T-cell (primary cell): ENCODE data around the gene DNM3. TPM values are rescaled to one million over a fixed set of nuclear protein-coding genes. Genes with fewer than 3 reads are reported as not detected.
A peak's percentile ranks its signal among the peaks of the same experiment; 100 is the strongest.

Experiments
- ATAC-seq, 4 experiments: fragments of 200-7000 bp in 3 of 4; fragments of 150-1000 bp in 1 of 4; cut with Tn5 transposase; replicated peaks in 1 of 4; 1 replicate in 3 of 4; 2 replicates in 1 of 4; pipeline ENCODE4 v1.10.0; 2021; ENCODE audit warnings: moderate library complexity in 3 of 4, mild to moderate bottlenecking in 2 of 4, moderate number of reproducible peaks in 1 of 4
- CTCF ChIA-PET, 2 donors: fragments of 300-600 bp; sonication (Branson Sonifier 250); formaldehyde crosslinking; loops; one replicate each; lab custom pipeline; 2022; ENCODE audit warnings: antibody characterized with exemption in 2 of 2; lab: Charles Lee
- POLR2A ChIA-PET, 2 donors: fragments of 300-600 bp; sonication (Branson Sonifier 250); formaldehyde crosslinking; loops; one replicate each; lab custom pipeline; 2022; ENCODE audit warnings: antibody characterized with exemption in 2 of 2; lab: Charles Lee
- DNase-seq, 35 experiments: peaks; one replicate each; pipeline versions ENCODE4 v3.0.0 to v3.0.0-alpha.2; 2013 to 2023
- H3K27ac ChIP-seq: one replicate; pipeline ENCODE4 v1.5.1; 2013; ENCODE audit warnings: low read length
- H3K27me3 ChIP-seq, 2 experiments: replicated peaks in 1 of 2; 1 replicate in 1 of 2; 2 replicates in 1 of 2; pipeline versions ENCODE4 v1.6.1 to v1.7.0; 2013; ENCODE audit warnings: low read length in 1 of 2, mixed read lengths in 1 of 2; ENCODE audit not compliant: control insufficient read depth in 2 of 2, insufficient read depth in 2 of 2; ENCODE audit errors: extremely low read depth in 1 of 2
- H3K36me3 ChIP-seq, 2 donors: 1 replicate in 1 of 2; 2 replicates in 1 of 2; pipeline versions ENCODE4 v1.6.1 to v1.7.0; 2013; ENCODE audit warnings: low read length in 1 of 2; ENCODE audit not compliant: control insufficient read depth in 2 of 2, insufficient read depth in 1 of 2; ENCODE audit errors: extremely low read depth in 1 of 2
- H3K4me1 ChIP-seq, 2 experiments: 1 replicate in 1 of 2; 2 replicates in 1 of 2; pipeline versions ENCODE4 v1.6.1 to v1.7.0; 2013; ENCODE audit warnings: low read length in 2 of 2, mixed read lengths in 1 of 2; ENCODE audit not compliant: insufficient read depth in 2 of 2, control insufficient read depth in 1 of 2; ENCODE audit errors: extremely low read depth in 1 of 2
- H3K4me3 ChIP-seq, 2 donors: 1 replicate in 1 of 2; 2 replicates in 1 of 2; pipeline versions ENCODE4 v1.5.1 to v1.7.0; 2013; ENCODE audit warnings: mild to moderate bottlenecking in 2 of 2, low read length in 1 of 2, moderate library complexity in 1 of 2; ENCODE audit not compliant: control insufficient read depth in 1 of 2; ENCODE audit errors: extremely low read depth in 1 of 2
- H3K9me3 ChIP-seq: 2 replicates; pipeline ENCODE4 v1.7.0; 2013
- H3K27ac Mint-ChIP-seq, 2 donors: one replicate each; pipeline ENCODE4 v1.8.0; 2020 to 2021; ENCODE audit warnings: mild to moderate bottlenecking in 2 of 2, mixed read lengths in 2 of 2
- H3K27me3 Mint-ChIP-seq, 2 donors: one replicate each; pipeline ENCODE4 v1.8.0; 2021 to 2022; ENCODE audit warnings: mixed read lengths in 2 of 2
- H3K36me3 Mint-ChIP-seq: one replicate; pipeline ENCODE4 v1.8.0; 2021; ENCODE audit warnings: mixed read lengths
- H3K4me1 Mint-ChIP-seq, 3 donors: one replicate each; pipeline ENCODE4 v1.8.0; 2020 to 2022; ENCODE audit warnings: mixed read lengths in 3 of 3, mild to moderate bottlenecking in 1 of 3
- H3K4me3 Mint-ChIP-seq, 3 donors: one replicate each; pipeline ENCODE4 v1.8.0; 2020 to 2022; ENCODE audit warnings: mild to moderate bottlenecking in 3 of 3, mixed read lengths in 3 of 3, moderate library complexity in 3 of 3
- H3K9me3 Mint-ChIP-seq, 3 donors: one replicate each; pipeline ENCODE4 v1.8.0; 2020 to 2022; ENCODE audit warnings: mixed read lengths in 3 of 3
- WGBS: methylation state at CpG from one replicate; pipeline ENCODE4 v1.1.5; 2013; ENCODE audit warnings: missing lambda C conversion rate; ENCODE audit not compliant: insufficient coverage; 5-methylcytosine and 5-hydroxymethylcytosine counted together
- total RNA-seq, 35 experiments: library from RNA in 6 of 35; stranded (reverse) in 6 of 35; fragments of 120-200 nt in 1 of 35; gene quantifications; one replicate each; pipeline versions ENCODE4 v1.2.1 to v1.2.4 and lab custom pipeline; 2013 to 2026

Gene DNM3
- total RNA-seq, 5 donors from 2014 or later (not counting 1 experiment from before 2014, with no cell fraction given) = 2.0 to 2.8 (median 2.4) TPM

GRCh38 chr1:171998711-171999110 lies 157.4 kb downstream of the DNM3 start:
- Histone ChIP-seq H3K9me3 (no peaks in the 10 kb centered on the region), H3K27me3 (no peaks in the 10 kb centered on the region), H3K27ac (no peak overlapping the region), H3K36me3 (no peaks in the 10 kb centered on the region), H3K4me1 (no peaks in the 10 kb centered on the region), H3K4me3 (no peak overlapping the region)
- Mint-ChIP-seq H3K36me3 (no peaks in the 10 kb centered on the region), H3K4me3 (no peak overlapping the region), H3K9me3 (no peaks in the 10 kb centered on the region), H3K27ac (no peak overlapping the region), H3K4me1 (no peaks in the 10 kb centered on the region), H3K27me3 (no peaks in the 10 kb centered on the region)
- DNase-seq (no peak), ATAC-seq (no peak)
- ChIA-PET CTCF (no interaction called here), POLR2A (no interaction called here)
- WGBS = 97% methylated on average over 2 of the region's 2 CpGs

DNA sequence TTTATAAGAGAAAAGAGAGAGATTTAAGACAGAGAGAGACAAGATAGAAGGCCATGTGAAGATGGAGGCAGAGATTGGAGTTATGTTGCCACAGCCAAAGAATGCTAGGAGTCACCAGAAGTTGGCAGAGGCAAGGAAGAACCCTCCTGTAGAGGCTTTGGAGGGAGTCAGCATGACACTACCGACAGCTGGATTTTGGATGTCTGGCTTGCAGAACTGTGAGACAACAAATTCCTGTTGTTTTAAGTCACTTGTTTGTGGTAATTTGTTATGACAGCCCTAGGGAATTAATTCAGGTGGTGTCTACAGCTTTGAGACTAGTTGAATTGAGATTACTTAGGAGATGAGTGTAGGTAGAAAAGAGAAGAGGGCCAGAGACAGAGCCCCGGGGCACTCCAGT lies 158.5 kb downstream of the DNM3 start:
- Mint-ChIP-seq H3K27ac (no peak overlapping the region), H3K9me3 (no peaks in the 10 kb centered on the region), H3K4me3 (no peak overlapping the region), H3K27me3 (no peaks in the 10 kb centered on the region), H3K4me1 (peaks cover 0 to 6% (median 3%) of the 10 kb centered on the region in 3 donors), H3K36me3 (no peaks in the 10 kb centered on the region)
- no peak overlapping the region for H3K27ac ChIP-seq
- ChIA-PET POLR2A (no interaction called here), CTCF (interaction anchor here (0.6 to 1.3 kb wide), 4 partner anchors 396 to 1861 kb away, joined by 3 to 5 read pairs (median 3); no protein-coding TSS in a partner anchor)
- H3K9me3 ChIP-seq = no peaks in the 10 kb centered on the region
- H3K4me3 ChIP-seq = no peak overlapping the region
- 89% methylated on average over 2 of the region's 2 CpGs for WGBS
- no peaks in the 10 kb centered on the region for H3K36me3 ChIP-seq
- ATAC-seq = no peak
- H3K27me3 ChIP-seq = no peaks in the 10 kb centered on the region
- DNase-seq = no peak
- H3K4me1 ChIP-seq = no peaks in the 10 kb centered on the region

DNA sequence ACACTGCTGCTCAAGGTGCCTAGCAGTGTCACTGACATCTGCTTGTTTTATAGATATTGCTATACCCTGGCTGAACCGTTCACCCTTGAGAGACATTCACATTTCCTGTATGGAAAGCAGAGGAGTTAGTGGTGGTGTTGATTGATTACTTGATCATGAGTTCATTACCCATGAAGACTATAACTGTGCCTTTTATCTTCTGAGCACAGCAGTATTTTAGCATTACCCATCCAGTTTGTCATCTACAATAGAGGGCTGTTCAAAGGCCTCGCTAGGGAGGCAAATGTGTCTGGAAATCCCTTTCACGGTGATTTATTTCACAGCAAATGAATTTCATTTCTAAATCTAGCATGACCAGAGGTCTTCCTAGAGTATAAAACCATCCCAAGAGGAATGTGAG lies 160.0 kb downstream of the DNM3 start:
- H3K4me1 Mint-ChIP-seq = peaks cover 1 to 7% (median 6%) of the 10 kb centered on the region in 3 donors
- CTCF ChIA-PET = interaction anchor here (1.3 to 1.7 kb wide), 3 partner anchors 20 to 449 kb away, joined by 3 to 4 read pairs (median 3); no protein-coding TSS in a partner anchor
- H3K36me3 ChIP-seq = no peaks in the 10 kb centered on the region
- POLR2A ChIA-PET = no interaction called here
- DNase-seq (no peak), ATAC-seq (no peak)
- no peak overlapping the region for H3K4me3 Mint-ChIP-seq
- no peaks in the 10 kb centered on the region for H3K4me1 ChIP-seq
- no CpG with 5 or more reads among the region's 3 CpGs for WGBS
- H3K27me3 ChIP-seq = no peaks in the 10 kb centered on the region
- H3K27ac Mint-ChIP-seq = no peak overlapping the region
- H3K4me3 ChIP-seq = no peak overlapping the region
- no peaks in the 10 kb centered on the region for H3K27me3 Mint-ChIP-seq
- no peaks in the 10 kb centered on the region for H3K9me3 Mint-ChIP-seq
- no peak overlapping the region for H3K27ac ChIP-seq
- no peaks in the 10 kb centered on the region for H3K36me3 Mint-ChIP-seq
- no peaks in the 10 kb centered on the region for H3K9me3 ChIP-seq

GRCh38 chr1:172002725-172003345 lies 161.5 kb downstream of the DNM3 start:
- ChIA-PET POLR2A (interaction anchor here (0.5 to 0.6 kb wide), 2 partner anchors 344 to 440 kb away, joined by 3 to 9 read pairs; no protein-coding TSS in a partner anchor), CTCF (interaction anchor here (0.5 to 3.5 kb wide), 30 partner anchors 9 to 608 kb away, joined by 3 to 44 read pairs (median 4); partner anchors contain the start of genes C1orf105 (in 1 of the 2) and PIGC (in 1 of the 2))
- Histone ChIP-seq H3K27ac (no peak overlapping the region), H3K4me1 (no peaks in the 10 kb centered on the region), H3K36me3 (no peaks in the 10 kb centered on the region), H3K9me3 (no peaks in the 10 kb centered on the region), H3K27me3 (no peaks in the 10 kb centered on the region), H3K4me3 (no peak overlapping the region)
- ATAC-seq (peak in 1 of 4 experiments; percentile 32), DNase-seq (peak in 17 of 35 experiments; percentile 1 to 62 (median 11))
- Mint-ChIP-seq H3K27ac (no peak overlapping the region), H3K4me1 (peaks cover 6 to 11% (median 11%) of the 10 kb centered on the region in 3 donors), H3K4me3 (no peak overlapping the region), H3K9me3 (no peaks in the 10 kb centered on the region), H3K36me3 (no peaks in the 10 kb centered on the region), H3K27me3 (no peaks in the 10 kb centered on the region)
- 0% methylated on average over 1 of the region's 3 CpGs for WGBS

DNA sequence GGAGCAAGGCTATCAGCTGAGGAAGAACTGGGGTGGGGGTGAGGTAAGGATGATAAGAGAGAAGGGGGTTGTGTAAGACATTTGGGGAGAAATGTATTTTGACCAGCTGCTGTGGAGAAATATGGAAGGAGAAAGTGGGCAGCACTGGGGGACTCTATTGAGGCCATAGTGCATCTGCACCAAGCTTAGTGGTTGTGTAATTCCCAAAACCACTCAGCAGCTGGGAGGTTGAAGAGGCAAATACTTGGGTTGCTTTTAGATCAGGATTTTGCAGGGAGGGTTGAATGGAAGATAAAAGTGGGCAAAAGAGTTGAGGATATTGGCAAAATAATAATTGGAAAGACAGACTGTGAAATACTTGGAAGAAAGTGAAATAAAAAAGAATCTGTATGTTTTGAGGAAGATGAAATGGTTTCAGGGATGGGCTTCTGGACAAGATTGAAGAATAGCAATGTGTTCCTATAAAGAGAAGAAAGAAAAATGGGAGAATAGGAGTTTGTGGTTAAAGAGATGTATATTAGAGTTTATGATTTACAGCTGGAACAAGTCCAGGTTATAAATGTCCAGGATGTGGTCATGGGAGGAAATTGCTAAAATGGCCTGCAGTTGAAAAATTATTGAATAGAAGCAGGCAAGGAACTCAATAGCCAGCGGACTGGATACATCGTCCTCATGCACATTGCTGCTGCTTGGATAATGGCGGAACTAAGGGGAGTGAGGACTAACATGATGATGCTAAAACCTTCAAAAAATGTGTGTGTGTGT lies 162.7 kb downstream of the DNM3 start:
- DNase-seq (no peak), ATAC-seq (no peak)
- ChIA-PET CTCF (interaction anchor here (0.5 to 3.5 kb wide), 10 partner anchors 18 to 1211 kb away, joined by 3 to 44 read pairs (median 4); partner anchors contain the start of gene PIGC (in 1 of the 2)), POLR2A (no interaction called here)
- Histone ChIP-seq H3K4me1 (no peaks in the 10 kb centered on the region), H3K4me3 (no peak overlapping the region), H3K9me3 (no peaks in the 10 kb centered on the region), H3K36me3 (no peaks in the 10 kb centered on the region), H3K27ac (no peak overlapping the region), H3K27me3 (no peaks in the 10 kb centered on the region)
- no peaks in the 10 kb centered on the region for H3K27me3 Mint-ChIP-seq
- peaks cover 6 to 11% (median 11%) of the 10 kb centered on the region in 3 donors for H3K4me1 Mint-ChIP-seq
- H3K9me3 Mint-ChIP-seq = no peaks in the 10 kb centered on the region
- H3K4me3 Mint-ChIP-seq = no peak overlapping the region
- 94% methylated on average over 3 of the region's 3 CpGs for WGBS
- H3K27ac Mint-ChIP-seq = no peak overlapping the region
- H3K36me3 Mint-ChIP-seq = no peaks in the 10 kb centered on the region

GRCh38 chr1:172004671-172005070 lies 163.4 kb downstream of the DNM3 start:
- ChIA-PET POLR2A (no interaction called here), CTCF (interaction anchor here in 1 of 2 donors (0.7 to 3.5 kb wide), 3 partner anchors 18 to 538 kb away, joined by 3 to 44 read pairs (median 3); no protein-coding TSS in a partner anchor)
- Histone ChIP-seq H3K27me3 (no peaks in the 10 kb centered on the region), H3K36me3 (no peaks in the 10 kb centered on the region), H3K27ac (no peak overlapping the region), H3K9me3 (no peaks in the 10 kb centered on the region), H3K4me1 (no peaks in the 10 kb centered on the region), H3K4me3 (no peak overlapping the region)
- no peaks in the 10 kb centered on the region for H3K9me3 Mint-ChIP-seq
- no peak overlapping the region for H3K4me3 Mint-ChIP-seq
- no peaks in the 10 kb centered on the region for H3K36me3 Mint-ChIP-seq
- no peak overlapping the region for H3K27ac Mint-ChIP-seq
- H3K4me1 Mint-ChIP-seq = peaks cover 6 to 11% (median 11%) of the 10 kb centered on the region in 3 donors
- no peak for DNase-seq
- ATAC-seq = no peak
- no peaks in the 10 kb centered on the region for H3K27me3 Mint-ChIP-seq
